HG03432 (cell line): ENCODE measurements around the gene KDM4E.
"Not testable (repeated sequence)": the region's sequence is repeated elsewhere in the genome, so short reads cannot be mapped to it uniquely, and the experiment has no call there.

Experiments
- ATAC-seq: cut with Tn5 transposase; IDR thresholded peaks from one replicate; pipeline ENCODE4 v1.9.1; 2021; ENCODE audit warnings: mild to moderate bottlenecking, moderate library complexity; ENCODE audit not compliant: unreplicated experiment

Gene KDM4E

DNA sequence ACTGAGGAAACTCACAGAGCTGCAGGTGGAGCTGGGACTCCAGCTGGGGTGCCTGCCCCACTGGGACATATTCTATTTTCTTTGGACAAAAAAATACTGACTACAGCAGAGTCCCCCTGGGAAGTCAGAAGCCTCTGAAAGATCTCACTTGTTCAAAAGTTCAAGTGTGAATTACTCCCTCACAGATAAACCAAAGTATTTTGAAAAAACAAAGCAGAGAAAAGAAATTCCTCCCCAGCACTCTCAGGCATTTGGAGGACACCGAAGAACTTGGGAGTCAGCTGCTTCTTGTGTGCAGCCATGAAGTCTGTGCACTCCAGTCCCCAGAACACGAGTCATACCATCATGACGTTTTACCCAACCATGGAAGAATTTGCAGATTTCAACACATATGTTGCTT lies 24.1 kb downstream of the KDM4E start, which contains the start of gene KDM4F:
Gene KDM4F, plus strand, starts transcription at position 301 of the 400 bp plus-strand sequence.
- not testable (repeated sequence) for ATAC-seq

DNA sequence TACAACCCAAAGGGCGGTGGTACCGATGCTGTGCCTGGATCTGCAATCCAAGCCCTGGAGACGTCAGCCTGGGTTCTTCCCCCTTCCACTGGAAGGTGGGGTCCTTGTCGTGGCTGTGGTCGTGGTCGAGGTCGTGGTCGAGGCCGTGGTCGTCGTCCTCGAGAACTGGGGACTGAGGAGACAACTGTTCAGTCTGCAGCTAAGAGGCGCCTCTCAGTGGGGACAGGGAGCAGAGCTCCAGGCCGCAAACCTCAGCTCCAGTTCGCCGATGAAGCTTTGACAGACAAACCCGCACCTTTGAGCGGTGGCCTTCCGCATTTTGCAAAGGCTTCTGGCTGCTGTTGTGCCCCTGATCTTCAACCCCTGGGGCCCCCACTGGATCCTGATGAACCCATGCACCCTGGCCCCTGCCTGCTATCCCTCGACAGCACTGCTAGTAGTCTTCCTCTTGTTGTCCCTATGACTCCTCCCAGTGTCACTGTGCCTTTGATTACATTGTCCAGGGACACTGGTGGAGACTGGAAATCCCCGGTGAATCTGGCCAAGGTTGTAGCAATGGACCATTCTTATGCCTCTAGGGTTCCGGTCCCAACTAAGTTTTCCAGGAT lies 25.6 kb downstream of the KDM4E start:
- no peak for ATAC-seq

DNA sequence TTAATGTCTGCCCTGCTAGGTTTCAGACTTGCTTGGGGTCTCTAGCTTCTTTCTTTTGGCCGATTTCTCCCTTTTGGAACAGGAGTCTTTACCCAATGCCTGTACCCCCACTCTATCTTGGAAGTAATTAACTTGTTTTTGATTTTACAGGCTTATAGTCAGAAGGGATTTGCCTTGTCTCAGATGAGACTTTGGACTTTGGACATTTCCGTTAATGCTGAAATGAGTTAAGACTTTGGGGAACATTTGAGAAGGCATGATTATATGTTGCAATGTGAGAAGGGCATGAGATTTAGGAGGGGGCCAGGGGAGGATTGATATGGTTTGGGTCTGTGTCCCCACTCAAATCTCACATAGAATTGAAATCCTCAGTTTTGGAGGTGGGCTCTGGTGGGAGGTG lies 29.3 kb downstream of the KDM4E start:
- ATAC-seq, result no peak

DNA sequence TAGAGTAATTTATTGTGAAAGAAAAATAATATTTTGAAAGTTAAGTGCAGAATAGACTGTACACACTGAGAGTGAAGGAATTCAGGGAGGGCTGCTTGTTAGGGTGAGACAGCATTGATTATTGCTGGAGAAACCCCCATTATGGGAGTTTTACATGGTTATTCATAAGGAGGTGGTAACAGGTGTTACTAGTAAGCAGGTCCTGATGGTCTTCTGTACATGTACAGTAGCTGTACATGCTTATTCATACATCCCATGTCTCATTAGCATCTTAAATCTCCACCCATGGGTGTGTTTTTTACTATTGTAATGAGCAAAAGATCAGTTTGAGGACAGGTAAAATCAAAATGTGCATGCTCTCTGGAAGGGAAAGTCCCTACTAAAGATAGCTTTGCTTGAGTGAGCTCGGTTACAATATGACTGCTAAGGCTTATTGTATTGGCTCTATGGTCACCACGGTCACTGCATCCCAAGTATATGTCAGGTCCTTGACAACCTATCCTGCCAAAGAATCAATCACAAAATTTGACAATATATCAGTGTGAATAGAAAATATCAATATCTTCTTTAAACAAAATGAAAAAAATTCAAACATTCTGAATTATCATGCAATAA lies 30.3 kb downstream of the KDM4E start:
- peak; percentile 99 for ATAC-seq

DNA sequence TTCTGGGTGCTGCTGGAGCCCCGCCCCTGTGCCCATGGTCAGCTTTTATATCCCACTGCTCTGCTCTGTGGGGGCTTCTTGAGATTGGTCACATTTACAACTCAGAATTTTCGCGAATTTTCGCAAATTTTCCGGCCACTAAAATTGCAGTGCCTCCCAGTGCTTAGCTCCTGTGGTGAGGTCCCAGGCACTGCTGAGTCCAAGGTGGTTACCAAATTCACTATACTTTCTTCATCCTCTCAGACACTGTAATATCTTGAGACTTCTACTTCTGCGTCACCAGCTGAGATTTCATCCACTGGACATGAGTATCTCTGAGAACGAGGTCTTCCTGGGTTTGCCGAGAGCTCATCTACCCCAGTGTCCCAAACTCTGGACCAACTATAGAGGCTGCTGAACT lies 32.9 kb downstream of the KDM4E start:
- no peak for ATAC-seq

DNA sequence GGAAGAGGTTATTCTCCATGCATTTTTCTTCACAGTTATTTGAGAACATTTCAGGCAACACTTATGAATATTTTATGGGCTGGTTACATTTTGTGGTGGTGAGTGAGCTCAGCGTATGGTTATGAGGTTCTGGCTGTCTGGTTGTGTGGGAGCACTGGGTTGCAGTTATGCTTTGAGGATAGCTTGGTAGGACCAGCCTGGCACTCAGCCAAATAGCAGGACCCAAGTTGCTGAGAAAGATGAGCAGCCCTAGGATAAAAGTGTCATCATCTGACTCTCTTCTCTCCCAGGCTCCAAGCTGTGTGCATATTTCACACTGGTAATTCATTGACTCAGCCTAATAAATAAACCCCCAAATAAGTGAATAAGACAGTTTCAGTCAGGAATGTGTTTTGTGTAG lies 33.6 kb downstream of the KDM4E start:
- ATAC-seq, result no peak

DNA sequence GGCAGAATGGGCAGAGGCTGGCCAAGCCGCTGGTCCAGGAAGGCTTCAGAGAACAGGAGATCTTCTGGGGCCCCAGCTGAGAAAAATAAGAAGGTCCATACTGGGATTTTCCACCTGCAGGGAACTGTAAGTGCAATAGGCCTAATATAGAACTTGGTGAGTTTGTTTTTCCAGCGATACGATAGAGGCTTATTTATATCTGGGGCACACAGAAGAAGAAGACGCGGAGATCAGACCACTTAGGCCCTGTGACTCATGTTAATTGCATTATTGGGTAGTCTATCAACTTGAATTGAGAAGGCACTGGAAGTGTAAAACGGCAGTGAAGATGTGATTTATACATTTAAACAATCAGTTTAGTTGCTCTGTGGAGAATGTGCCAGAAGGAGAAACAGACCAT lies 34.0 kb downstream of the KDM4E start:
- no peak for ATAC-seq

DNA sequence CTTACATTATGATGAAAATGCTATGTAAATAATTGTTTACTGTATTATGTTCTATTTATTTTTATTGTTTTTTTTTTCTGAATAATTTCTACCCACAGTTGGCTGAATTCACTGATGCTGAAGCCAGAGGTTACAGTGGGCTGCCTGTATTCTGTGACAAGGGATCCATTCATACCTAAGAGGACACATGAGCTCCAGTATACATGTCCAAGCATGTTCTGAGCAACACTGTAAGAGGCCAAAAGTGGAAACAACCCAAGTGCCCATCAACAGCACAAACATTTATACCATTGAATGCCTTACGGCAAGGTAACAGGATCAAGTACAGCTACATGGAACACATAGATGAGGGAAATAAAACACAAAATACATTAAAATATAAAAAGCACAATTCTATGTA lies 40.3 kb downstream of the KDM4E start:
- no peak for ATAC-seq

DNA sequence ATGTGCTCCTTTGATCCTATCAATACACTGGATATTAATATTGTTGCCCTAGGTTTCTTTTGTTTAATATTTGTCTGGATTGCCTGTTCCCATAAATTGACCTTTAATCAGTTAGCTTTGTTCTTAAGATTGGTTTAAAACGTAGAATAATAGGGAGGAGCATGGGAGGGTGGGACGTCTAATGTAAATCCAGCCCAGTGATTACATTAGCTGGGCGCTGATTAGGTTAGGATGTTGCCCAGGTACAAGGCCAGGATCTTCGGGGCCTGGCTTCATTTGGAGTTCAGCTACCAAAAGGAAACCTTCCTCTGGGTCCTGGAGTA lies 41.6 kb downstream of the KDM4E start, which contains the start of gene SRSF8:
Gene SRSF8, plus strand, starts transcription at position 204 of the 323 bp plus-strand sequence. CDS start 308 bp downstream, outside the sequence.
- peak; percentile 54 for ATAC-seq

DNA sequence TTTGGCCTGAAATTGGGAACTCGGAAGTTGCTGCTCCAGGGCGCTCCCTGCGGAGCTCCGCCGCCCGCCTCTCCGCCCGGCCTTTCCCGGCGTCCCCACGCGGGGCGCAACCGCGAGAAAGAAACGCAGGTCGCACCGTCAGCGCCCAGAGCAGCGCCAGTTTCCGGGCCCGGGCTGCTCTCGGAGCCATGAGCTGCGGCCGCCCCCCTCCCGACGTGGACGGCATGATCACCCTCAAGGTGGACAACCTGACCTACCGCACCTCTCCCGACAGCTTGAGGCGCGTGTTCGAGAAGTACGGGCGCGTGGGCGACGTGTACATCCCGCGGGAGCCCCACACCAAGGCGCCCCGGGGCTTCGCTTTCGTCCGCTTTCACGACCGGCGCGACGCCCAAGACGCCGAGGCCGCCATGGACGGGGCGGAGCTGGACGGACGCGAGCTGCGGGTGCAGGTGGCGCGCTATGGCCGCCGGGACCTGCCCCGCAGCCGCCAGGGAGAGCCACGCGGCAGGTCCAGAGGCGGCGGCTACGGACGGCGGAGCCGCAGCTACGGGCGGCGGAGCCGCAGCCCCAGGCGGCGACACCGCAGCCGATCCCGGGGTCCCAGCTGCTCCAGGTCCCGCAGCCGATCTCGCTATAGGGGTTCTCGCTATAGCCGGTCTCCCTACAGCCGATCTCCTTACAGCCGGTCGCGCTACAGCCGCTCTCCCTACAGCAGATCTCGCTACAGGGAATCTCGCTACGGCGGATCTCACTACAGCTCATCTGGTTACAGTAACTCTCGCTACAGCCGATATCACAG lies 42.2 kb downstream of the KDM4E start:
- ATAC-seq, result peak; percentile 72

DNA sequence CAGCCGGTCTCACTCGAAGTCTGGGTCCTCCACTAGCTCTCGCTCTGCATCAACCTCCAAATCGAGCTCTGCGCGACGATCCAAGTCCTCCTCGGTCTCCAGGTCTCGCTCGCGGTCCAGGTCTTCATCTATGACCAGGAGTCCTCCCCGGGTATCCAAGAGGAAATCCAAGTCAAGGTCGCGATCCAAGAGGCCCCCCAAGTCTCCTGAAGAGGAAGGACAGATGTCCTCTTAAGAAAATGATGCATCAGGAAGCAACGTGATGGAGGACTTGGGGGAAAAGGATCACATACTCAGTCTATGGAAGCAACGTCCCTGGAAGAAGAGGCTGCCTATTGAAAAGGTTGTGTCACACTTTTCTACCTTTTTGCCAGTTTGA lies 42.8 kb downstream of the KDM4E start:
- no peak for ATAC-seq

DNA sequence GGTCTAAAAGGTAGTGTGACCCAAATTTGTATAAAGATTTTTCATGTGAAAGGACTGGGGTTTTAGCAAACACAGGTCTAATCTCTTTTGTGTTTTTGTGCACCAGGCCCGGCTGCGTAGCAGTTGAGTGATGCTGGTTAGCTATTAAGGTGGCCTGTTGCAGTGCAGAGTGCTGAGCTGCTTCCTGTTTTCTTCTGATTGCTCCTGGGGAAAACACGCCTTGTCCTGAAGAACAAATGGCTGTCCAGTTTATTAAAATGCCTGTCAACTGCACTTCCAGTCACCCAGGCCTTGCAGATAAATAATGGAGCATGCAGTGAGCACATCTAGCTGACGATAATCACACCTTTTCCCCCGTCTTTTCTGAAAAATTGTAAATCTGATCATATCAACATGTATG lies 43.5 kb downstream of the KDM4E start:
- peak; percentile 66 for ATAC-seq

DNA sequence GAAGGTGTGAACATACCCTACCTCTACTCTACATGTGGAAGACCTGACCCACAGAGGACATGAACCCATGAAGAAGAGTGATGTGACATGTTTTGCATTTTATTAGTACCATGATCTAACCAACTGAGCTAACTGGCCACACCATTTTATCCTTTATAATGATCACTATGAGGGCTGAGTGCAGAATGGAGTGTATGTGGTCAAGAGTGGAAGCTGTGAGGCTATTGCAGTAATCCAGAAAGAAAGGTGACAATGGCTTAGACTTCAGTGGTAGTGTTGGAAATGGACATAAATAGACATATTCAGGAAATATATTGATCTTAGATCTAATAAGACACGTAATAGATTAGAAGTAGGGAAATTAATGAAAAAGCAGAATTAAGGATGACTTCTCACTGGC lies 45.4 kb downstream of the KDM4E start:
- no peak for ATAC-seq

DNA sequence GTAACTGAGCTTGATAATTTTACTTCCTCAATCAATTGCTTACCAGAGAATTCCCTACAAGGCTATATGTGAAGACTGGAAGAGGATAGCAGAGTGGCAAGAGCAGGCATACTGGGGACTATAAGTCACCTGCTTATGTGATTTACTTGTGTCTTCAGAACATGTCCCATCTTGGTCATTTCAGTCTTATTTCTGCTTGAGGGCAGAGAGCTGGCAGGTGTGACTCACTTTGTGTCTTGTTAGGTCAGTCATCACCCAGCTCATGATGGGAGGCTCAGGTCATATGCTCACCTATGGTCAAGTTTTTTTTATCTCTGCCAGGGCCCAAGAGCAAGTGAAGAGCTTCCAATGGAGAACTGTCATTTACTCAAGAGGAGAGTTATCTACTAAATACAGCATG lies 47.9 kb downstream of the KDM4E start:
- no peak for ATAC-seq

DNA sequence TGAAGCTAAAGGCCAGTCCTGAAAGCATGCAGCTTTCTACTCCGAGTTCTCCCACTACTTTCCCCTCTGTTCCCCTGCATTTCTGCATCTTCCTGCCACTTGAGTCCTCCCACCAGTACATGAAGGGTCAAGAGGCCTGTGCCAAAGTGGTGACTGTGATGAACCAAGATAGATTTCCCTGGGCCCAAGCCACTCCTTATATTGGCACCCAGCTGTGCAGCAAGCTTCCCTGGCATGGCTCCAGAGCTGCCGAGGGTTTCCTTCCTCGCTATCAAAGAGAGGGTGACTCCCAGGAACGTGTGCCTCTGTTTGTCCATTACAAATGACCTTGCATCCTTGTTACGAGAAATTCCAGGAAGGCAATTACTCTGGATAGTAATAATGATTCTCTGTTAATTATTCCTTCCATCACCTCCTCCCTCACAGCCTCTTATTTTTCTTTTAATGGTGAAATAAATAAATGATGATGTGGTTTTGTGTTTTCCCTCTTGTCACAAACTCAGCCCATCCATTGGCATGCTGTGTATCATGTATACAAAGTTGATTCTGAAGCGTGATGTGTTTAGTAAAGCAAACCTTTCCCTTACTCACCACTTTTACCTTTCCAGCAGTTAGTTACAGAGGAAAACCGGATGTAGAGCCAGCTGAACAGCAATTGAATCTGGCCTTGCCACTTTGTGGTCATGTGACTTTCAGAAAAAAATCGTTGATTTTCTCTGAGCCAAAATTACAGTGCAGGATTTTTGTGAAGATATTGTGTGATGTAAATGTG lies 49.9 kb downstream of the KDM4E start:
- no peak for ATAC-seq

DNA sequence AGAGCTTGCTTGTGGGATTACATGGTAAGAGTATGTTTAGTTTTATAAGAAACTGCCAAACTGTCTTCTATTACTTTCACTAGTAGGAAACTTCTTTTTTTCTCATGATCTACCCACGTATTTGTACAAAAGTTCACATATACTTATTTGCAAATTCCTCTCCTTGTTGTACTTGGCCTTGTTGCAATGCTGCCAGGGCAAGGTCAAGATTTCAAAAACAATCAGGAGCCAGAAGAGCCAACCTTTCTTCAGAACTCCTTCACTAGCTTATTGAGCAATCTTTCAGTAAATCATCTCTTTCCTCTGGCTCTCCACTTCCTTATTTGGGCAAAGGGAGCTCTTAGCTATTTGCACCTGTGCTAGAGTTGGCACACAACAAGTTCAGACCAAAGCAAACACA lies 51.4 kb downstream of the KDM4E start:
- no peak for ATAC-seq

DNA sequence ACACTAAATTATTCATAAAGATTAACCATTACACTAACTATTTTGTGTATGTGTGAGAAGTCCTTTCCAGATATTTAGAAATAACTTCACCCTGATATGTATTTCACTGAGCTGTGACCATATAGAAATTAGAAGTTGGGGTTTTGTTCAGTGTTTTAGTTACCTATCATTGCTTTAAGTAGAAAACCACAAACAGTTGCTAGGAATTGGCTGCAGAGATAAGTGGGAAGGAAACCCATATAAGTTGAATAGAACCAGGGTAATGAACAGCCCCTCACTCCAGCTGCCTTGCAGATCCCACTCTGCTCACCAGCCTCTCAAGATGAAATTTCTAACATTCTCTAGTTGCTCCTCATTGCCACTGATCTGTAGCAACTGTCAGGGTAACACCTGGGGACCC lies 51.9 kb downstream of the KDM4E start:
- no peak for ATAC-seq
